Lower lobe of right lung (tissue), 2 donors: ENCODE measurements around the gene ITSN2. TPM values are rescaled to one million over a fixed set of nuclear protein-coding genes. Genes with fewer than 3 reads are reported as not detected.

Experiments
- ATAC-seq, 2 donors: fragments of 200-7000 bp; cut with Tn5 transposase; one replicate each; pipeline ENCODE4 v1.9.1; 2020 to 2022; ENCODE audit warnings: mild to moderate bottlenecking in 2 of 2, moderate library complexity in 2 of 2
- DNase-seq: peaks from one replicate; pipeline ENCODE4 v3.0.0-alpha.2; 2020
- H3K27ac ChIP-seq: fragments of 200-600 bp; one replicate; pipeline ENCODE4 v1.8.0; 2022
- H3K27me3 ChIP-seq: fragments of 200-600 bp; one replicate; pipeline ENCODE4 v1.8.0; 2022; ENCODE audit warnings: low read depth
- H3K36me3 ChIP-seq: fragments of 200-600 bp; one replicate; pipeline ENCODE4 v1.8.0; 2022; ENCODE audit warnings: mild to moderate bottlenecking
- H3K4me1 ChIP-seq: fragments of 200-600 bp; one replicate; pipeline ENCODE4 v1.8.0; 2022
- H3K4me3 ChIP-seq: fragments of 200-600 bp; one replicate; pipeline ENCODE4 v1.8.0; 2022; ENCODE audit warnings: mild to moderate bottlenecking
- H3K9me3 ChIP-seq: fragments of 200-600 bp; one replicate; pipeline ENCODE4 v1.8.0; 2022
- CTCF ChIP-seq: fragments of 200-600 bp; IDR thresholded peaks from one replicate; pipeline ENCODE4 v1.8.0; 2022; ENCODE audit warnings: antibody characterized with exemption, mild to moderate bottlenecking
- intact Hi-C: fragments of 100-400 bp; cut with DNase I; formaldehyde crosslinking; loops from one replicate; pipeline ENCODE4 v1.11.0; 2022
- total RNA-seq: library from RNA; stranded (reverse); fragmentation: NEBNext Ultra II Directional; extraction: Animal tissue kit (Norgen Biotek cat#: 25700); gene quantifications from one replicate; pipeline ENCODE4 v1.2.1, GENCODE V29; 2021
- donor health status: DM: no; HTN: yes; CAD: no; lungs with severe emphysema.

Gene ITSN2
- total RNA-seq, 1 donor from 2014 or later = 92.8 TPM

GRCh38 chr2:24211408-24211807 is 148.9 kb downstream of the ITSN2 start:
- H3K36me3 ChIP-seq = peaks cover 98% of the 10 kb centered on the region
- intact Hi-C loops = no loop called here

GRCh38 chr2:24210723-24211122 is 149.6 kb downstream of the ITSN2 start:
- no peaks in the 10 kb centered on the region for H3K9me3 ChIP-seq
- DNase-seq (no peak), ATAC-seq (no peak)
- H3K27ac ChIP-seq = no peak overlapping the region
- peaks cover 98% of the 10 kb centered on the region for H3K36me3 ChIP-seq
- H3K4me3 ChIP-seq = no peak overlapping the region
- H3K27me3 ChIP-seq = no peaks in the 10 kb centered on the region
- intact Hi-C loops = no loop called here
- no peaks in the 10 kb centered on the region for H3K4me1 ChIP-seq
- TF ChIP-seq CTCF = no peak

More at GRCh38 chr2:24211408-24211807, 148.9 kb downstream of the ITSN2 start:
- Histone ChIP-seq H3K9me3 (no peaks in the 10 kb centered on the region), H3K4me1 (no peaks in the 10 kb centered on the region), H3K27ac (no peak overlapping the region), H3K4me3 (no peak overlapping the region), H3K27me3 (no peaks in the 10 kb centered on the region)
- DNase-seq (no peak), ATAC-seq (no peak)
- no peak for TF ChIP-seq CTCF

GRCh38 chr2:24210106-24210455 is 150.3 kb downstream of the ITSN2 start:
- H3K27me3 ChIP-seq = no peaks in the 10 kb centered on the region
- H3K9me3 ChIP-seq = no peaks in the 10 kb centered on the region
- no peak overlapping the region for H3K4me3 ChIP-seq
- TF ChIP-seq CTCF = no peak
- no peak overlapping the region for H3K27ac ChIP-seq
- H3K36me3 ChIP-seq = peaks cover 98% of the 10 kb centered on the region
- intact Hi-C loops = no loop called here
- ATAC-seq (no peak), DNase-seq (no peak)
- H3K4me1 ChIP-seq = no peaks in the 10 kb centered on the region

- no peak for TF ChIP-seq CTCF
- ATAC-seq = no peak
- Histone ChIP-seq H3K9me3 (no peaks in the 10 kb centered on the region), H3K36me3 (peaks cover 98% of the 10 kb centered on the region), H3K4me1 (no peaks in the 10 kb centered on the region), H3K4me3 (no peak overlapping the region), H3K27ac (no peak overlapping the region), H3K27me3 (no peaks in the 10 kb centered on the region)
- intact Hi-C loops = no loop called here
- DNase-seq = no peak
Measured at GRCh38 chr2:24209389-24210105, 150.8 kb downstream of the ITSN2 start.

- Histone ChIP-seq H3K4me1 (no peaks in the 10 kb centered on the region), H3K27ac (no peak overlapping the region), H3K9me3 (no peaks in the 10 kb centered on the region), H3K36me3 (peaks cover 99% of the 10 kb centered on the region), H3K4me3 (no peak overlapping the region), H3K27me3 (no peaks in the 10 kb centered on the region)
- ATAC-seq = no peak
- DNase-seq = no peak
- no peak for TF ChIP-seq CTCF
- intact Hi-C loops = no loop called here
Measured at GRCh38 chr2:24208490-24208889, 151.8 kb downstream of the ITSN2 start.
